Stimulated activated effector memory CD8-positive, alpha-beta T cell treated with anti-CD3 and anti-CD28 coated beads, Interleukin-12 subunit alpha, Interleukin-12 subunit beta, amount 100 ng/mL, for 72 hours (primary cell): Measurements from ENCODE around the gene SLC23A2.

Experiments used
- ATAC-seq: fragments of 150-1000 bp; cut with Tn5 transposase; 2 replicates; pipeline ENCODE4 v1.10.0; 2021
- DNase-seq, 2 donors: peaks; one replicate each; pipeline ENCODE4 v3.0.0; 2021 to 2022; ENCODE audit warnings: low spot score in 2 of 2
- H3K27ac Mint-ChIP-seq: one replicate; pipeline ENCODE4 v1.8.0; 2022; ENCODE audit warnings: mild to moderate bottlenecking, mixed read lengths
- H3K36me3 Mint-ChIP-seq: one replicate; pipeline ENCODE4 v1.8.0; 2022; ENCODE audit warnings: mild to moderate bottlenecking, mixed read lengths
- H3K4me1 Mint-ChIP-seq: one replicate; pipeline ENCODE4 v1.8.0; 2022; ENCODE audit warnings: mixed read lengths
- H3K4me3 Mint-ChIP-seq: one replicate; pipeline ENCODE4 v1.8.0; 2022; ENCODE audit warnings: mild to moderate bottlenecking, mixed read lengths
- H3K9me3 Mint-ChIP-seq: one replicate; pipeline ENCODE4 v1.8.0; 2022; ENCODE audit warnings: mixed read lengths

SLC23A2 gene

GRCh38 chr20:4813863-4814695 is 187.2 kb downstream of the SLC23A2 start:
- Mint-ChIP-seq H3K4me1 (peaks cover 76% of the 10 kb centered on the region), H3K9me3 (no peaks in the 10 kb centered on the region), H3K27ac (peak overlapping the region; percentile 100), H3K4me3 (peak overlapping the region; percentile 95), H3K36me3 (peaks cover 66% of the 10 kb centered on the region)
- ATAC-seq, result peak; percentile 82
- peak in 1 of 2 donors; percentile 55 for DNase-seq

DNA sequence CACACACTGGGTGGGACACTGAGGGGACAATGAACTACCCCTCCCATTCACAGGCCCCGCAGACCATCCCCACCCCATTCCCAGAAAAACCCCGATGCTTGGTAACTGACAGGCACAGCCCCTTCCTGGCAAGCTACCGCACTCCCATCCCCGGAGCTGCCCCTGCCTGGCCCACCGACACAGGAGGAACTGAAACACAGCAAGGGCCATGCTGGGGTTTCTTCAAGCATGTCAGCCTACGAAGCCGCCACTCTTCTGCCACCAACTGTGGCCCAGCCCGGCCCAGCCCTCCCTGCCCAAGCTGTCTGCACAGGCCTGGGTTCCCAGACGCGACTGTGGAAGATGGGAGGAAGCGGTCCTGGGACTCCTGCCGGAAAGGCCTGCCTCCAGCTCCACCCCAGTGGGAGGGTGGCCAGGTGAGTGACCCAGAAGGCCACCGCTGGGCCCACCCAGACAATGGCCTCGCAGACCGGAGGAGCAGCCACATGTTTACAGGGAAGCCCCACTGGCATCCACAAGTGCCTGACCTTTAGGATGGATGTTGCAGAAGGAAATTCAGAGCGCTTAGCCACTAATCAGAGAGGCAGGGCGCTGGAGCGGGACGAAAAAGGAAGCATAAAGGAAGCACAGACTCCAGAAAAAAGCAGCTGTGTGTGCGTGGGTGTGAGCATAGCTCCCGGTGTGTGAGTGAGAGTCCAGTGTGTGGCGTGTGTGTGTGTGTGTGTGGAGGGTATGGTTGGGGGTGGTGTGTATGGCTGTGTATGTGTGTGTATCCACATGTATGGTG is 188.0 kb downstream of the SLC23A2 start:
- Mint-ChIP-seq H3K4me1 (peaks cover 79% of the 10 kb centered on the region), H3K36me3 (peaks cover 63% of the 10 kb centered on the region), H3K4me3 (peak overlapping the region; percentile 95), H3K9me3 (no peaks in the 10 kb centered on the region), H3K27ac (peak overlapping the region; percentile 100)
- DNase-seq (peak in 1 of 2 donors; percentile 66), ATAC-seq (peak; percentile 3)

GRCh38 chr20:4812641-4813075 is 188.7 kb downstream of the SLC23A2 start:
- Mint-ChIP-seq H3K4me3 (peak overlapping the region; percentile 95), H3K36me3 (peaks cover 65% of the 10 kb centered on the region), H3K27ac (peak overlapping the region; percentile 100), H3K4me1 (peaks cover 83% of the 10 kb centered on the region), H3K9me3 (no peaks in the 10 kb centered on the region)
- DNase-seq (peak in 1 of 2 donors; percentile 55), ATAC-seq (no peak)

- Mint-ChIP-seq H3K36me3 (peaks cover 65% of the 10 kb centered on the region), H3K4me1 (peaks cover 81% of the 10 kb centered on the region), H3K4me3 (peak overlapping the region; percentile 95), H3K9me3 (no peaks in the 10 kb centered on the region), H3K27ac (peak overlapping the region; percentile 100)
- DNase-seq (no peak), ATAC-seq (no peak)
These were observed 189.1 kb downstream of the SLC23A2 start for GRCh38 chr20:4812216-4812615.

DNA sequence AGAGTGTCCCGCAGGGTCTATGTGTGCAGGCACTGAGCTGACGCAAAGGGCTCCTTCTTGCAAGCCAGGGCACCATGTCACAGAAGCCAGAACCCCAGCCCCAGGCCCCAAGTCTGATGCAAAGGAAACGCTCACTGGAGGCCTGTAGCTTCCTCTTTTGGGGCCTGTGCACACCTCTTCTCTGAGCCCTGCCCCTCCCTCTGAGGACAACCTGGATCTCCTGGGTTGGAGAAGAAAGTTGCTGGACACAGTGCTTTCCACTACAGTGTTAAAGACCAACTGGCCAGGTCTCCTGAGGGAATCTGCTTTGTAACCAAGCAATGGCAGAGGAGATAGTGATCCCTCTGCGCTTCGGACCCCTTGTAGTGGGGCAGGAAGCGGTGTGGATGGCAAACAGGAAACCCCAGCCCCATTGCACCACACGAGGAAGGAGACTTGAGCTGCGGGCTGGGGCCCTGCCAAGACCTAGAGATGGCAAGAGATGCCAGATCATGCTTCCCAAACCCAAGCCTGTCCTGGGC is 189.6 kb downstream of the SLC23A2 start:
- Mint-ChIP-seq H3K27ac (peak overlapping the region; percentile 100), H3K36me3 (peaks cover 62% of the 10 kb centered on the region), H3K9me3 (no peaks in the 10 kb centered on the region), H3K4me1 (peaks cover 82% of the 10 kb centered on the region), H3K4me3 (peak overlapping the region; percentile 95)
- DNase-seq, result peak; percentile 23 to 76
- peak; percentile 17 for ATAC-seq

GRCh38 chr20:4811257-4811656 is 190.1 kb downstream of the SLC23A2 start:
- DNase-seq, result no peak
- peak overlapping the region; percentile 100 for H3K27ac Mint-ChIP-seq
- H3K9me3 Mint-ChIP-seq, result no peaks in the 10 kb centered on the region
- H3K4me1 Mint-ChIP-seq, result peaks cover 85% of the 10 kb centered on the region
- H3K36me3 Mint-ChIP-seq, result peaks cover 57% of the 10 kb centered on the region
- ATAC-seq, result no peak
- peak overlapping the region; percentile 95 for H3K4me3 Mint-ChIP-seq

DNA sequence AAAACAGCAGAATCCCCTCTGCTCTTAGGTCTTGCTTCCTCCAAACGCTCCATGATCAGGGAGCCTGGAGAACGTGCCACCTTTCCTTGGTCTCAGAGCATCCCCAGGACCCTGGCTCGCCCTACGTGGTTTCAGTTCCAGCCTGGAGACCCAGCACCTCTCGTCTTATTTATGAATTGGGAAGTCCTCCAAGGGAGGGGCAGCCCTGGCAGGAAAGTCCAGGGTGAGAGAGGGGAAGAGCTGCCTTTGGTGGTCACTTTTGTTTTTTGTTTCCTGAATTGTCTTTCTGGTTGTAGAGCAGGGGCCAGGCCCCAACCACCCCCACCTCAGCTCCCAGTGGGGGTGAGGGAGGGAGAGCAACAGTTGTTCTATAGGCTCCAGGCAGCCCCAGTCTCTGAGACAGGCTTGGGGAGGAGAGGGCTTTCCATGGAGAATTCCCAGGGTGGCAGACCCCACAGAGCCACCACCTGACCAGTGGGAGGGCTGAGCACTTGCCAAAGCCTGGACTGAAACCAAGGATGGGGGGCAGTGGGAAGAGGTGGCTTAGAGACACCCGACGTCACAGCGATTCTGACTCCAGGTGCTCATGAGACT is 190.8 kb downstream of the SLC23A2 start:
- H3K27ac Mint-ChIP-seq, result peak overlapping the region; percentile 100
- ATAC-seq (no peak), DNase-seq (no peak)
- H3K36me3 Mint-ChIP-seq, result peaks cover 54% of the 10 kb centered on the region
- H3K4me3 Mint-ChIP-seq, result peak overlapping the region; percentile 95
- H3K9me3 Mint-ChIP-seq, result no peaks in the 10 kb centered on the region
- peaks cover 88% of the 10 kb centered on the region for H3K4me1 Mint-ChIP-seq

DNA sequence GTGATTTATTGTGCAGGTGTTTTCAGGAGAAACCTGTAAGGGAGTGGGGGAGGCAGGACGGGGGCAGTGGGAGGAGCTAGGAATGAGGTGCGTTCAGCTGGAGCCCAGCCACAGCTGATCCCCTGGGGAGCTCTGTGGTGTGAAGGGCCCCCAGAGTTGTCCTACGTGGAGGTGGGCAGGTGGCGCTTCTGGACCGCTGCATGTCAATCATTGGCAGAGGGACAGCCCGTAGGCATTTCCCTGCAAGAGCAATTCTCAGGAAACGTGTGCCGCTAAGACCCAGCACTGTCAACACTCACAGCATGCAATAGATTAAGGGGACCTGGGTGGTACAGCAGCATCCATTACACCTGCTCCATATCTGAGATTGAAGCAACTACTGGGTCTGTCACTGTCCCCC is 191.6 kb downstream of the SLC23A2 start:
- DNase-seq (no peak), ATAC-seq (no peak)
- Mint-ChIP-seq H3K9me3 (no peaks in the 10 kb centered on the region), H3K36me3 (peaks cover 54% of the 10 kb centered on the region), H3K4me1 (peaks cover 88% of the 10 kb centered on the region), H3K27ac (peak overlapping the region; percentile 85), H3K4me3 (no peak overlapping the region)

DNA sequence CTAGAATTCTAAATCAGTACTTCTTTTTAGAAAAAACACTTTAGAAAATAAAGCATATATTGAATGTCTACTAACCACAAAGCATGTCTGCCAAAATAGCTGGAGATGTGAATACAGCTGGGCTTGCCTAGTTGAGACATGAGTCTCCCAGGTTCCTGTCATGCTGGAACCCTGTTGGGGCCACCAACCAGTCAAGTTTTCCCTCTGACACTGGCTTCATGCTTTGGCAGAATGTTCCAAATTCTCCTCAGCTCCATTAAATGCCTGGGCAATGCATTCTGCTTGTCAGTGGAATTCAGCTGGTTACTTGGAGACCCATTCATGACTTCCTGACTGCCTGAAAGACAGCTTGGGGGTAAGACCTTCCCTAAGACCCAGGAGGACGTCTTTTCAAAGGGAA is 192.4 kb downstream of the SLC23A2 start:
- H3K4me3 Mint-ChIP-seq, result no peak overlapping the region
- peaks cover 82% of the 10 kb centered on the region for H3K4me1 Mint-ChIP-seq
- H3K36me3 Mint-ChIP-seq, result peaks cover 51% of the 10 kb centered on the region
- DNase-seq, result no peak
- no peaks in the 10 kb centered on the region for H3K9me3 Mint-ChIP-seq
- ATAC-seq, result no peak
- H3K27ac Mint-ChIP-seq, result peak overlapping the region; percentile 85

GRCh38 chr20:4805663-4806449 is 195.5 kb downstream of the SLC23A2 start:
- Mint-ChIP-seq H3K4me3 (no peak overlapping the region), H3K9me3 (no peaks in the 10 kb centered on the region), H3K36me3 (peaks cover 54% of the 10 kb centered on the region), H3K4me1 (peaks cover 61% of the 10 kb centered on the region), H3K27ac (peak overlapping the region; percentile 7)
- DNase-seq, result no peak
- ATAC-seq, result no peak

DNA sequence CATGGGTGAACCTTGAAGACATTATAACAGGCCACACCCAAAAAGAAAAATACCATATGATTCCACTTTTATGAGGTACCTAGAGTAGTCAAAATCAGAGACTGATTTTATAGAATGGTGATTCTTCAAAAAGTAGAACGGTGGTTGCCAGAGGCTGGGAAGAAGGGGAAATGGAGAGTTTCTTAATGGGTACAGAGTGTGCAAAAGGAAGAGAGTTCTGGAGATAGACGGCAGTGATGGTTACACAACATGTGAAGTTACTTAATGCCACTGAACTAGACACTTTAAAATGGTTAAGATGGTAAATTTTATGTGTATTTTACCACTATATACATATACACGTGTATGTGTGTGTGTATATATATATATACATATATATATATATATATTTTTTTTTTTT is 198.8 kb downstream of the SLC23A2 start:
- no peak for ATAC-seq
- H3K4me3 Mint-ChIP-seq, result no peak overlapping the region
- peaks cover 35% of the 10 kb centered on the region for H3K4me1 Mint-ChIP-seq
- H3K27ac Mint-ChIP-seq, result peak overlapping the region; percentile 7
- H3K9me3 Mint-ChIP-seq, result no peaks in the 10 kb centered on the region
- no peak for DNase-seq
- peaks cover 69% of the 10 kb centered on the region for H3K36me3 Mint-ChIP-seq
